GM23338 (cell line): ENCODE data around the gene MKI67. TPM values are rescaled to one million over a fixed set of nuclear protein-coding genes. Genes with fewer than 3 reads are reported as not detected.

Experiments
- ATAC-seq: fragments of 200-7000 bp; cut with Tn5 transposase; 3 replicates; pipeline ENCODE4 v1.9.1; 2020
- DNase-seq: peaks from one replicate; pipeline ENCODE4 v3.0.0-alpha.2; 2015; ENCODE audit warnings: low spot score
- H2AFZ ChIP-seq: fragments of 200-600 bp; sonication (generic); 2 replicates; pipeline ENCODE4 v1.8.0; 2016; ENCODE audit warnings: antibody characterized with exemption, mild to moderate bottlenecking, moderate library complexity
- H3F3A ChIP-seq: fragments of 200-600 bp; sonication (generic); replicated peaks from 2 replicates; pipeline ENCODE4 v1.8.0; 2017; ENCODE audit warnings: antibody characterized with exemption, mixed run types, low read depth
- H3K27ac ChIP-seq: fragments of 200-600 bp; sonication (generic); 2 replicates; pipeline ENCODE4 v1.6.1; 2016; ENCODE audit warnings: low read depth
- H3K27me3 ChIP-seq: fragments of 200-600 bp; sonication (generic); 2 replicates; pipeline ENCODE4 v1.8.0; 2016; ENCODE audit warnings: mild to moderate bottlenecking, mixed run types, moderate library complexity; ENCODE audit not compliant: insufficient read depth
- H3K36me3 ChIP-seq: fragments of 200-600 bp; sonication (generic); 2 replicates; pipeline ENCODE4 v1.8.0; 2016; ENCODE audit warnings: mild to moderate bottlenecking; ENCODE audit not compliant: insufficient read depth
- H3K4me1 ChIP-seq: fragments of 200-600 bp; sonication (generic); 2 replicates; pipeline ENCODE4 v1.8.0; 2016; ENCODE audit warnings: mild to moderate bottlenecking, moderate library complexity; ENCODE audit not compliant: insufficient read depth
- H3K4me2 ChIP-seq: fragments of 200-600 bp; sonication (generic); 2 replicates; pipeline ENCODE4 v1.7.1; 2017; ENCODE audit warnings: mixed run types
- H3K4me3 ChIP-seq: fragments of 200-600 bp; sonication (generic); 2 replicates; pipeline ENCODE4 v1.6.1; 2016; ENCODE audit warnings: mixed run types
- H3K79me2 ChIP-seq: fragments of 200-600 bp; sonication (generic); replicated peaks from 2 replicates; pipeline ENCODE4 v1.8.0; 2017; ENCODE audit warnings: mild to moderate bottlenecking; ENCODE audit not compliant: insufficient read depth
- H3K9me2 ChIP-seq: fragments of 200-600 bp; sonication (generic); 2 replicates; pipeline ENCODE4 v1.8.0; 2017; ENCODE audit not compliant: insufficient read depth
- H4K20me1 ChIP-seq: fragments of 200-600 bp; sonication (generic); replicated peaks from 2 replicates; pipeline ENCODE4 v1.8.0; 2017; ENCODE audit warnings: mild to moderate bottlenecking; ENCODE audit not compliant: insufficient read depth
- H3K27ac Mint-ChIP-seq: 2 replicates; pipeline ENCODE4 v1.8.0; 2020; ENCODE audit warnings: inconsistent platforms, mild to moderate bottlenecking, moderate library complexity, mixed read lengths
- H3K27me3 Mint-ChIP-seq: 3 replicates; pipeline ENCODE4 v1.8.0; 2022; ENCODE audit warnings: low read depth, mild to moderate bottlenecking, moderate library complexity, mixed read lengths, inconsistent platforms; ENCODE audit not compliant: insufficient read depth, poor library complexity
- H3K36me3 Mint-ChIP-seq: 3 replicates; pipeline ENCODE4 v1.8.0; 2021; ENCODE audit warnings: low read depth, mild to moderate bottlenecking, inconsistent platforms, moderate library complexity, mixed read lengths
- H3K4me1 Mint-ChIP-seq: 3 replicates; pipeline ENCODE4 v1.8.0; 2020; ENCODE audit warnings: mild to moderate bottlenecking, inconsistent platforms, mixed read lengths
- H3K4me3 Mint-ChIP-seq: 3 replicates; pipeline ENCODE4 v1.8.0; 2021; ENCODE audit warnings: moderate library complexity, mild to moderate bottlenecking, inconsistent platforms, mixed read lengths
- H3K9me3 Mint-ChIP-seq: 3 replicates; pipeline ENCODE4 v1.8.0; 2020; ENCODE audit warnings: moderate library complexity, mild to moderate bottlenecking, inconsistent platforms, mixed read lengths
- CREB1 ChIP-seq: fragments of 250-450 bp; sonication (Bioruptor Pico); IDR thresholded peaks from 2 replicates; pipeline ENCODE4 v1.5.0; 2020; ENCODE audit warnings: low read depth, mild to moderate bottlenecking, moderate library complexity
- CTCF ChIP-seq, 2 experiments: fragments of 200-600 bp in 1 of 2; sonication (generic) in 1 of 2; conservative IDR thresholded peaks; 2 replicates each; pipeline versions ENCODE4 v1.5.1 to v1.6.1; 2016 to 2017; ENCODE audit warnings: antibody characterized with exemption in 2 of 2, low read depth in 2 of 2, mild to moderate bottlenecking in 2 of 2, moderate library complexity in 1 of 2
- EZH2 ChIP-seq: fragments of 200-600 bp; sonication (generic); IDR thresholded peaks from one replicate; pipeline ENCODE4 v1.8.0; 2017; ENCODE audit warnings: antibody characterized with exemption, mild to moderate bottlenecking, low read depth; ENCODE audit not compliant: unreplicated experiment
- EZH2phosphoT487 ChIP-seq: fragments of 200-600 bp; sonication (generic); IDR thresholded peaks from one replicate; pipeline ENCODE4 v1.8.1; 2018; ENCODE audit warnings: antibody characterized with exemption; ENCODE audit not compliant: unreplicated experiment
- JUNB ChIP-seq: IDR thresholded peaks from one replicate; pipeline ENCODE4 v1.6.1; 2016; ENCODE audit warnings: antibody characterized with exemption; ENCODE audit not compliant: unreplicated experiment
- NANOG ChIP-seq: IDR thresholded peaks from 2 replicates; pipeline ENCODE4 v1.6.1; 2016; ENCODE audit warnings: antibody characterized with exemption, borderline replicate concordance
- POLR2AphosphoS5 ChIP-seq: IDR thresholded peaks from 2 replicates; pipeline ENCODE4 v1.6.1; 2016; ENCODE audit warnings: antibody characterized with exemption, low read depth
- REST ChIP-seq: IDR thresholded peaks from one replicate; pipeline ENCODE4 v1.6.1; 2018; ENCODE audit warnings: antibody characterized with exemption; ENCODE audit not compliant: unreplicated experiment
- STAT1 ChIP-seq: IDR thresholded peaks from one replicate; pipeline ENCODE4 v1.6.1; 2016; ENCODE audit warnings: antibody characterized with exemption; ENCODE audit not compliant: unreplicated experiment
- ZNF114 ChIP-seq: fragments of 250-450 bp; sonication (Bioruptor Pico); IDR thresholded peaks from 2 replicates; pipeline ENCODE4 v1.5.0; 2020; ENCODE audit warnings: mild to moderate bottlenecking, moderate library complexity
- ZNF331 ChIP-seq: fragments of 250-450 bp; sonication (Bioruptor Pico); IDR thresholded peaks from 2 replicates; pipeline ENCODE4 v1.5.0; 2020; ENCODE audit warnings: low read depth, mild to moderate bottlenecking, moderate library complexity
- ZNF462 ChIP-seq: fragments of 250-450 bp; sonication (Bioruptor Pico); IDR thresholded peaks from 2 replicates; pipeline ENCODE4 v1.5.0; 2020; ENCODE audit warnings: mild to moderate bottlenecking, moderate library complexity
- polyA plus RNA-seq: library from polyadenylated mRNA; unstranded; fragments of >200 nt; fragmentation: Nextera tagmentation; extraction: Ambion mirVana; gene quantifications from 2 replicates; pipeline ENCODE4 v1.2.1, GENCODE V29; 2016
- total RNA-seq: library from RNA; depleted of rRNA; stranded (reverse); fragments of >200 nt; shearing (Covaris generic); gene quantifications from 2 replicates; pipeline ENCODE4 v1.2.3, GENCODE V29; 2014
- TF ChIP-seq, protein P1 (sequence below): IDR thresholded peaks from 2 replicates; pipeline ENCODE4 v1.6.1; 2016; ENCODE audit warnings: antibody characterized with exemption

The MKI67 gene
- total and polyA plus RNA-seq, 2 experiments from 2014 or later: 58.0 to 103 TPM

DNA sequence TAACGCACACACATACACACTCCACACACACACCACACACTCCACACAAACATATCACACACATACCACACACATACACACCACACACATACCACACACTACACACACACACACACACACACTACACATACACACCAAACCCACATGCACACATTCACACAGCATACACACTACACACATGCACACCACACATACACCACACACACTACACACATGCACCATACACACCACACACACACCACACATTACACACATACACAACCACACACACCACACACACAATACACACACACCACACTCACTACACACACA lies 66.3 kb downstream of the MKI67 start:
- Mint-ChIP-seq H3K27me3 (peaks cover 12% of the 10 kb centered on the region), H3K9me3 (no peaks in the 10 kb centered on the region), H3K36me3 (no peaks in the 10 kb centered on the region), H3K4me3 (no peak overlapping the region), H3K4me1 (peaks cover 28% of the 10 kb centered on the region), H3K27ac (peak overlapping the region; percentile 4; the same call in 1 of the 2 replicates)
- Histone ChIP-seq H3K79me2 (no peaks in the 10 kb centered on the region), H3K27me3 (no peaks in the 10 kb centered on the region), H3K36me3 (no peaks in the 10 kb centered on the region), H4K20me1 (no peaks in the 10 kb centered on the region), H3K4me2 (no peak overlapping the region), H3F3A (no peaks in the 10 kb centered on the region), H2AFZ (no peak overlapping the region), H3K4me3 (no peak overlapping the region), H3K9me2 (no peaks in the 10 kb centered on the region), H3K27ac (no peak overlapping the region), H3K4me1 (peaks cover 15% of the 10 kb centered on the region)
- ATAC-seq (no peak), DNase-seq (no peak)
- no peak for TF ChIP-seq CREB1
- no peak for TF ChIP-seq ZNF462 (CRISPR knock-in tag)
- TF ChIP-seq NANOG: no peak
- TF ChIP-seq, protein P1, sequence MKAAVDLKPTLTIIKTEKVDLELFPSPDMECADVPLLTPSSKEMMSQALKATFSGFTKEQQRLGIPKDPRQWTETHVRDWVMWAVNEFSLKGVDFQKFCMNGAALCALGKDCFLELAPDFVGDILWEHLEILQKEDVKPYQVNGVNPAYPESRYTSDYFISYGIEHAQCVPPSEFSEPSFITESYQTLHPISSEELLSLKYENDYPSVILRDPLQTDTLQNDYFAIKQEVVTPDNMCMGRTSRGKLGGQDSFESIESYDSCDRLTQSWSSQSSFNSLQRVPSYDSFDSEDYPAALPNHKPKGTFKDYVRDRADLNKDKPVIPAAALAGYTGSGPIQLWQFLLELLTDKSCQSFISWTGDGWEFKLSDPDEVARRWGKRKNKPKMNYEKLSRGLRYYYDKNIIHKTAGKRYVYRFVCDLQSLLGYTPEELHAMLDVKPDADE: no peak
- no peak for TF ChIP-seq EZH2phosphoT487
- TF ChIP-seq REST: no peak
- TF ChIP-seq ZNF114 (CRISPR knock-in tag): no peak
- no peak for TF ChIP-seq STAT1
- TF ChIP-seq JUNB: no peak
- TF ChIP-seq EZH2: no peak
- no peak for TF ChIP-seq POLR2AphosphoS5
- TF ChIP-seq CTCF (conservative IDR thresholded peaks at IDR 0.05; ENCODE audit: low read depth in 2 of 2): no peak
- TF ChIP-seq ZNF331 (CRISPR knock-in tag): no peak
